ENCODE results near the gene TPCN1.
A peak's percentile ranks its signal among the peaks of the same experiment; 100 is the strongest.

Gene TPCN1

DNA sequence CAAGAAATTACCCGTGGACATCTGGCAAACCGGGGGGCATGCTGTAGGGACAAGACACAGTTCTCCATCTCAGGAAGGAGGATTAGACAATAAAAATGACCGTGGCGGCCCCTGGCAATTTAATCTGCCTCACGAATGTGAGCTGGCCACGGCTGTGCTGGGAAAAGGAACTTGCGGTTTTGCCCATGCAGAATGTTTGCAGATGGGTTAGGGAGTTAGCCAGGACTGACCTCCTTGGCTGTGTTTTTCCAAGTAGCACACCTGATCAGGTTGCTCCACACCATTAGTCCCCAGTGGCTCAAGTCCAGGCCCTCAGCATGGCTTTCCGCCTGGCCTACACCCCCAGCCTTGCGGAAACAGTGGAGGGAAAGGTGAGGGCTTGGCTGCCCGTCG lies 20.8 kb downstream of the TPCN1 start:
- peak; percentile 54 for DNase-seq (ENCODE audit: low read depth)

DNA sequence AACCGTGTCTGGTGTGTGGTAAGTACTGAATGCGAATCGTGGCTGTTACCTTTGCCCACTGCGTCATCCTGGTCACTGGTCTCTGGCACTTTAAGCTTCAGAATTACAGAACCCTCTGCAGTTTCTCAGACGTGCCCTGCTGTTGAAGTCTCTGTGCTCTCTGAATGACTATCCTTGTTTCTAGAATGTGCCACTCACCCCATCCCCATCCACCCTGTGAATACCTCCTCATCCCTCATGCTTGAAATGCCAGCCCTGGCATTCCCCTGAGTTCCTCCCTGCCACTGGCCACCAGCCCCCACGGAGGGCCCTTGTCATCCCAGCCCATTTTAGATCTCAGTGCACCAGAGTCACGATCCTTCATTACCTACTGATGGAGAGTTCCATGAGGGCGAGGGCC lies 21.3 kb downstream of the TPCN1 start:
- no peak for DNase-seq (ENCODE audit: low read depth)

DNA sequence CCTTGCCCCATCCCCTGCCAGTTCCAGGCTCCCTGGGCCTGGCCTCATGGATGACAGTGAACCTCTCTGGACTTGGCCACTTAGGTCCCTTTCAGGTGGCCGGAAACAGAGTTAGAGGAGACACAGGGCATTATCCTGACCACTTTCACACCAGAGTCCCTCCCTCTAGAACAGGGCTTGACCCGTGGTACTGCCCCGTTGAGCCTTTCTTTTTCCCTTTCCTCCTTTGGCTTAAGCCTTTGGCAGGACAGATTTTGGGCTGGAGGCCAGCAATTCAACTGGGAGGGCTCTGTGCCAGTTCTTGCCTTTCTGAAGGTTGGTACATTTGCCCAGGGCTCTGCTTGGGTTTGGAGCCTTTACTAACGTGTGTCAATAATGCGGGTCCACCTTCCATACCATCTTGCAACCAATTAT lies 22.8 kb downstream of the TPCN1 start:
- no peak for DNase-seq (ENCODE audit: low read depth)

DNA sequence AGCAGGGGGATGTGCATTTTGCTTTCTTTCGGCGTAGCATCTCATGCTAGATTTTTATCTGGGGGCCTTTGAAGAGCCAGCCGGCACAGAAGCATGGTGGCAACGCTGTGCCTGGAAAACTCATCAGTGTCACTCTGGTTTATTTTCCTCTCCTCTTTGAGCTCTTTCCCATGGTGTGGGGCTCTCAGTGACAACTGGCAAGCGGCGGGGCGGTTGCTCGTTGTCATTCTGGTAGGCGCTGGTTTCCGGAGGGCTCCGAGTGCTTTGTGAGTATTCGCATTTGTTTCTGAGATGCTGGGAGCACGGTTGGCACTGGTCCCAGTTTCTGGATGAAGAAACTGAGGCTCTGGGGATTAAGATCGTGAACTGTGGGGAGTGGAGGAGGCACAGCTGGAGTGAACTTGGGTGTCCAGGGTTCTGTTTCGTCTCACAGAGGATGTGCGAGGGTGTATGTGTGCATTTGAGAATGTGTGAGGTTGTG lies 23.3 kb downstream of the TPCN1 start:
- DNase-seq (ENCODE audit: low read depth): no peak

DNA sequence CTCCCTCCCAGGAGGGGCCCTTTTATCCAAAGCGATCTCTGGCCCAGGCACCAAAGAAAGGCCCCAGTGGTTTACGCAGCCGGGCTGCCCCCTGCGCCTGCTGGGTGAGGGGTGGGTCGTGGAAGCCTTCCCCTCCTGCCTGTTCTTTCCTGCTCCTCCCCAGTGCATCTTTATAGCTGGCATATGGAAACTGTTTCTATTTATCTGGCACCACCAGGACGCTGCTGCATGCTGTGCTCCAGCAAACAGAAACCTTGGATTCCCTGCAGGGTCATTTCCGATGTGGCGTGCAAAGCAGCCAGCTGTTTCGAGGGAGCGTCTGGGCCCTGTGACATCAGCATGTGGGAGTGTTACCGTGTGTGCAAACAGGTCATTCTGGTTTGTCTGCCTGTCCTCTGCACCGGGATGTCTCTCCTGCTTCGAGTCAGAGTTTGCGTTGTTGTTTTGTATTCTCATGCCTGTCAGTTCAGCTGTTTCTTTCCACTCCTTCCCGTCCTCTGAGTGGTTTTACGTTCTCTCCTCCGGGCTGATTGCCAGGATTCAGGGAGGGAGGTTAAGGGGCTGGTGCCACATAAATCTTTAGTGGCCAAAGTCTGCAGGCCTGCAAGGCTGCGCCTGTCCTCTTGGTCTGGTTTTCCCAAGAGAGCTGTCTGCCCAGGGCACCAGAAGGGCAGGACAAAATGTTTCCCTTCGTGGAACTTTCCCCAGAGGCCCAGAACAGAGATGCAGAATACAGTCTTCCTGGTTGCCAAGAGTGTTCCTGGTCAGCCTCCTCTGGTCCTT lies 24.6 kb downstream of the TPCN1 start:
- peak; percentile 87 for DNase-seq (ENCODE audit: low read depth)

DNA sequence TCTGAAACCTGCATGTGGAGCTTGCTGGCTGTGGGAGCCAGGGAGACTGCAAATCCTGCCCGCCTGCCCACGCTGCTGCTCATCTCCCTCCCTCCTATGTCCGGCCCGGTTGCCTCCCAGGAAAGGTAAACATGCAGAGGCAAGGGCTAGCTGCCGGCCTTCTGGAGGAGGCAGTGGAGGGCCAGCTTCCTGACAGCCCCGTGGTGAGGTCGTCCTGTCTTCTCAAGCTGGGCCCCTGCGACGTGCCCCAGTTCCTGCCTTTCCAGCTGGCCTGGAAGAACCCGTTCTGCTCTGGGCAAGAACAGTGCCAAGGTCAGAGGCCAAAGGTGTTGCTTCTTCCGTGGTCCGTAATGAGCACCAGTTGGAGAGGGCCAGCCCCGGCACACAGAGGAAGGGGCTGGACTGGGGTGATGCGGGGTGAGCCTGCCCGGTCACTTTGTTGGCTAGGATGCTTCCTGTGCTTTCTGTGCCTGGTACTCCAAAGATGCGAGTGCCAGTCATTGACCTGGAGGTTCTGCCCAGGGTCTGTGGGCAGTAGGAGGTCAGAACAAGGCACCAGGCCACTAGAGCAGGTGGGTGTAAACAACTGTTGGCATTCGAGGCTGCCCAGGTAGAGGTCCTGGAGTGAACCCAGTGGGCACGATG lies 25.3 kb downstream of the TPCN1 start:
- DNase-seq (ENCODE audit: low read depth): no peak

DNA sequence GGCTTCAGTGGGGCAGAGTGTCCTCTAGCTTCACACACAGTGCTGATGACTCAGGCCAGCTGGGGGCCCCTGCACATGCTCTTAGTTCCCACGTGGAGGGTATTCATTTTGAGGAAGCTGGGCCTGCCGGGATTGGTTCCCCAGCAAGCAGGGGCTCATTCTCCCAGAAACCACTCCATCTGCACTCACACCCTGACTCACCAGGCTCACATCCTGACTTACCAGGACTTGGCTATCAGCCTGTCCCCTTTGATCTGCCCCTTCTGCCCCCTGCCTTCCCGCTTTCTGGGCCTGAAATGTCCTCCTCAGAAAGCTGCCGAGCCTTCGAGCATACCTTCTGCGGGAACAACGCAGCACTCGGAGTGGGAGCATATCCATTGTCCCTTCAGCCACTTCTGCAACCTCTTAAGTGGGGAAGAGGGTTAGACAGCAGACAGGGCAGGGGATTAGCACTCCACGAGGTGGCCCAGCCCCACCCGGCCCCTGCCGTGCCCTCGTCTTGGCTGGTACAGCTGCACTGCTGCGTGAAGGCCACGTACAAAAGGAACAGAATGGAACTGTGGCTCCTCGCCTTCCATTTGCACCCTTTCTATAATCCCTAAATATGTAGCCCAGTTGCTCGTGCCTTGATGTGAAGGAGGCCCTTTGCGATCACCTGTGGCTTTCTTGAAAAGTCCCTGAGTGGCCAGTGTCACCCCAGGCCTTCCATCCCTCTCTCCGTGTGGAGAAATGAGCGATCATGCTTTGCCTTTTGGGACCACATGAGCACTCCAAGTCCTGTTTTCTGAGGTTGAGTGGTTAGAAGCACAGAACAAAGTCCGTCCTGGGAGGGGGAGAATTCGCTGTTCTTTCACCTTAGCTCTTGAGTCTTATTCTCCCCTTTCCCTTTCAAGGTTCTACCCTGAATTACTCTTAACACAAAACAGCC lies 26.1 kb downstream of the TPCN1 start:
- DNase-seq (ENCODE audit: low read depth): peak; percentile 56

DNA sequence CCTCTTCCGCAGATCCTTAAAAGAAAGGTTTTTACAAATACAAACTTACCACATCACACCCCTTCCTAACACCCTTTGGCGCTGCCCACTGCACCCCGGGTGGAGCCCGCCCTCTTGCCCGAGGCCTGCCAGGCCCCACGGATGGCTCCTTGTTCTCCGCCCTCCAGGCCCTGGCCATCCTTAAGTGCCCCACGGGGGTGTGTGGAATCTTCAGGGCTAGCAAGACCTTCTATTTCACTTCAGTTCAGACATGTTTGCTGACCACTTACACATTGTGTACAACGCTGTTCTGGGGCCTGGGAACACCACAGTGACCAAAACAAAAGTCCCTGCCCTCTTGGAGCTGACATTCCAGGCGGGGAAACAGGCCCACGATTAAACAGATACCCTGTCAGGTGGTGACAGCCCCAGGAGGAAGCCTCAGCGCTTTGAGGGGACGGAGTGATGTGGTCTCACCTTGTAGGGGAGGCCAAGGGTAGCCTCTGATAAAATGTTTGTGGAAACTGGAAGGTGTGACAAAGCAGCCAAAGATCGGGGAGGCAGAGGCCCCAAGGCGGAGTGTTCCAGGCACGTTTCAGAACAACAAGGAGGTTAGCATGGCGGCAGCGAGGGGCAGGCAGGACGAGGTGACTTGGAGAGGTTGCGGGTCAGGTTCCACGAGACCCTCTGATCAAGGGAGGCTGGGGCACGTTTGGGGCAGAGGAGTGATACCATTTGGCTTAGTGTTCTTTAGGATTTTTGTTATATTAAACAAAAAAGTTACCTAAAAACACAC lies 27.0 kb downstream of the TPCN1 start:
- DNase-seq (ENCODE audit: low read depth): no peak

DNA sequence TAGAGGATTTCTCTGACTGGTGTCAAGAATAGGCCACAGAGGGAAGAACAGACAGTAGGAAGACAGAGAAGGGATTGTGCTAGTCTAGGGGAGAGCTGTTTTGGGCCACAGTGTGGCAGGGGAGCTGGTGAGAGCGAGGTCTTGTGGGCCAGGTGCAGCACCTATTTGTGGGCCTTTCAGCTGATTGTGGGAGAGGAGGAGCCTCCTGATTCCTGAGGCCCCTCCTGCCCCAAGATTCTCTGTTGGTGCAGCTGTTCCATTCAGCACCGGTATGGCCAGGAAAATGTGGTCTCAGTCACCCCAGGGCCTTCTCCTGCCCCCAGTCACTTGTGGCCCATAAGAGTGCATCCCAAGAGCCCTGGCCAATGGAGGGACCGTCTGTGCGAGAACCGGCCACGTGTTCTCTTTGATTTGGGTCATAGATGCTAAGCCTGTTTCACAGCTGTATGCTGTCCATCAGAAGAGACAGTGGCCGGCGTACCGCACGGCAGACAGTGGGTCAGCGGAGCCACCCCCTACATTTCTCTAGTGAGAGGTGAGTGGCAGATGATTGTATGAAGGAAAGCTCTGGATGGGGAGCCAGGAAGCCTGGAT lies 27.7 kb downstream of the TPCN1 start:
- no peak for DNase-seq (ENCODE audit: low read depth)

DNA sequence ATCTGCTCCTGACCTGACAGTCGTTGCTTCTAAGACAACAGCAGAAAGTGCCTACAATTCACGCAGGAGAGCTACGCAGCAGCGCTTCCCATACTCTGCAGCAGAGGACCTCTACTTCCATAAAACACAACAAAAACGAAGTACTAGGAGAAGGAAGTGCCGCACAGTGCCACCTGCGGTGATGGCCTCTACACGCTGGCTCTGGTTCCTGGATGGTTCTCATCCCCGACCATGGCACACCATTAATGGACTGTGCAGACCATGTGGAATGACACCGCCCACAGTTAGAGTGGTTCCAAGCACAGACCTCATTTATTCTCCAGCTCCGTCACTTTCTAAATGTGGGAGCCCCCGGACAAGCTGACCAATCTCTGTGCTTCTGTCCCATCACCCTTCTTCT lies 28.3 kb downstream of the TPCN1 start:
- DNase-seq (ENCODE audit: low read depth): no peak

DNA sequence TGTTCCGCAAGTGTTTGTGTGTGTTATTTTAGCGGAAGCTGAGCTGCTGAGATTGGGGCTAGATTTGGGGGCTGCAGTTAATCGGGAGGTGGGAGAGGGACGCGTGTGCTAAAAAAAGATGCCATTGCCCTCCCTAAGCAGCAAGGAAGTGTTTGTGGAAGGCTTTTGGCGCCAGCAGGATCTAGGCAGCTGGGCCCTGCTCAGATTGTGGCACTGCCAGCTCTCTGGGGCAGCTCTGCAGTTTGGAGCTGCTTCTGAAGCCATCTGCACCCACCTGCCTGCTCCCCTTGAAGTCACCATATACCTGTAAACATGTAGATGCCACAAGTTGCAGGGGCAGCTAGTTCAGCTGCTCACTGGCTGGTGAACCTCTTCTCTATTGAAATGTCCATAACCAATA lies 28.8 kb downstream of the TPCN1 start:
- DNase-seq (ENCODE audit: low read depth): no peak

DNA sequence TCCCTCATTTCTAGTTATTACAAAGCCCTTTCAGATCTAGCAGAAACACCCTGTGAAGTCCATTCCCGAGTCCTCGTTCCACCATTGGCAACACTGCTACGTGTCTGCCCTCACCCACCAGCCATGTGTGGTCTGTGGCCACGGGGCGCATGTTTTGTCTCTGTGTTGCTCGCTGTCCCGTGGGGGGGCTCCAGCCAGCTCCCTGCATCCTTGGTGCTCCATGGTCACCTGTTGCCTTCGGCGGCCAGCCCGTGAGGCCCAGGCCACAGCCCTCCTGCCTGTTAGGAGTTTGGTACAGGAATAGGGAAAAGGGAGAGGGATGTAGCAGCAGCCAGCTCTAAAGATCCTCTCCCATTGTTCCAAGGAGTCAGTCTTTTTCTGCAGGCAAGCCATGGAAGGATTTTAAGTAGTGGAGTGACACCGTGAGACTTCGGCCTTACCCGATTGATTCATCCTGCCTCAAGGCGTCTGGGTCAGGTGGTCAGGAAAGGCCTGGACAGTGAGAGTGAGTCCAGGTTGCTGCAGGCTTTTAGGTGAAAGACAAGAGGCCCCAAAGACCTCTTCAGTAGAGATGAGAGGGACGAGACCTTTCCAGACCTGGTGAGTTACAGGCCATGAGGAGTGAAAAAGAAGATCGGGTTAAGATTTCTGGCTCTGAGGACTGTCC lies 30.3 kb downstream of the TPCN1 start:
- DNase-seq (ENCODE audit: low read depth): no peak

DNA sequence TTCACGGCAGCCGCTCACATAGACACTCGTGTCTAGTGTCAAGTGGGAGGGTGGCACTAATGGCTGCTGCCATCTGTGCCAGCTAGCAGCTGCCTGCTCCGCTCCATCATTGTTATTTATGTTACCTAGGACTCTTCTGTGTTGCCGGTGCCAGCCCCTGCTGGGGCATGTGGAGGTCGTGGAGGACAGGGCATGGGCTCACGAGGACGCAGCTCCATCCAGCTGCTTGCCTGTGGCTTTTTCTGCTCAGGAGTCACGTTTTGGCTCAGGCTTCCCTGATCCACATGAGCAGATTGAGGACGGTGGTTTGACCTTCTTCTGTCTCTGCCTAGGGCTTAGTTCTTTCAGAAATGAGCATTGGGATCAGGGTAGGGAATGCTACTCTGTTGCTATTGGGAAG lies 31.2 kb downstream of the TPCN1 start:
- DNase-seq (ENCODE audit: low read depth): no peak

DNA sequence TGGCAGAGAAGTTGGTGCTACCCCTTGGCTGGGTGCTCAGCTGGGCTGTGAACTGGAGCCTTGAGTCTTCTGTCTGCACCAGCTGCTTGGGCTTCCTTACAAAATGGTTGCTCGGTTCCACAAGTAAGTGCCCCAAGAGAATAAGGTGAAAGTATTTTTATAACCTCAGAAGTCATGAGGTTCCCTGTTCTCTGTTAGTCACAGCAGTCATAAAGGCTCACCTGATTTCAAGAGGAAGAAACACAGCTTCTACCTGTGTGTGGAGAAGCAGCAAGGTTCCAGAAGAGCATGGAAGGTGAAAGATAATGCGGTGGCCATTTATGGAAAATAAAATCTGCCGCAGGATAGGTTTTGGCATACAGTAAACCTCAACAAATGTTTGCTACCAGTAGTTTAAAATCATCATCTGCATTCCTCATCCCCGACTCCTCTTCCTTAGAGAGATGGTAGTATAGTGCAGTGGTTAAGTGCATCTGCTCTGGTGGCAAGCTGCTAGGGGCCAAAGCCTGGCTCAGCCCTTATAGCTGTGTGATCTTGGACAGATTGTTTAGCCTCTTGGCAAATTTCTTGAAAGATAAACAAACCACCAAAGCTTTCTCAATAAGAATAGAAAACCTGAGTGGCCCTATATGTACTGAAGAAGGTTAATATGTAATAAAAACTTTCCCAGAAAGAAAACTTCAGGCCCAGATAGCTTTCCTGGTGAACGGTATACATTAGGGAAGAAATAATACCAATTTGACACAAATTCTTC lies 32.4 kb downstream of the TPCN1 start:
- no peak for DNase-seq (ENCODE audit: low read depth)

DNA sequence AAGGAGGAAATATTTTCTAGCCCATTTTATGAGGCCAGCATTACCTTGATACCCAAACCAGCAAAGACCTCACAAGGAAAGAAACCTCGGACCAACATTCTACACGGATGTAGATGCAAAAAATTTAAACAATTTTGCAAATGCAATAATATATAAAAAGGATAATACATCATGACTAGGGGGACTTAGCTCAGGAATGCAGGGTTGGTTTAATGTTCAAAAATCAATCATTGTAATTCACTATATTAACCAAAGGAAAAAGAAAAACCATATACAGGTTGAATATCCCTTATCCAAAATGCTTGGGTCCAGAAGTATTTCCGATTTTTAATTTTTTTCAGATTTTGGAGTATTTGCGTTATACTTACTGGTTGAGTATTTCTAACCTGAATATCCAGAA lies 33.0 kb downstream of the TPCN1 start:
- DNase-seq (ENCODE audit: low read depth): no peak

DNA sequence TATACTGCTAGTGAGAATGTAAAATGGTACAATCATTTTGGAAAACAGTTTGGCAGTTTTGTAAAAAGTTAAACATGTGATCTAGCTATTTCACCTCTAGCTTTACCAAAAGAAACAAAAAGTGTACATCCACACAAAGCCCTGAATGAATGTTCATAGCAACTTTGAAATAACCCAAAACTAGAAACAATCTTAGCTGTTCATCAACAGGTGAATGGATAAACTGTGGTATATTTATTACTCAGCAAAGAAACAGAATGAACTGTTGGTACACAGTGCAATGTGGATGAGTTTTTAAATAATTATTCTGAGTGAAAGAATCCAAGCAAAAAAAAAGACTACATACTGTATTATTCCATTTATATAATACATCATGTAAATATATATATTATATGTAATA lies 36.3 kb downstream of the TPCN1 start:
- no peak for DNase-seq (ENCODE audit: low read depth)

DNA sequence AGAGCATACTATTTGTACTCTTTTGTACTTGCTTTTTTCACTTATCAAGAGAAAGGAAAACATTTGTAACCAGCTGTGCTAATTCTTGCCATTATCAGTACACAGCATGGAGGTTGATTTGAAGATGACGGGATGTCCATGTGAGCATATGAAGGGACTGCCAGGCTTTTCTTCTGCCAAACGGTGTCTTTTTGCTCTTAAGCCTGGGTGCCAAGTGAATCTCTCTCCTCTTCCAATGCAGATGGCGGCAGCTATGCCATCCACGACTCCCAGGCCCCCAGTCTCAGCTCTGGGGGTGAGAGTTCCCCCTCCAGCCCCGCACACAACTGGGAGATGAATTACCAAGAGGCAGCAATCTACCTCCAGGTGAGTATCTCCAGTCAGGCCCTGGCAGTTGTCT lies 38.9 kb downstream of the TPCN1 start:
- DNase-seq (ENCODE audit: low read depth): no peak

DNA sequence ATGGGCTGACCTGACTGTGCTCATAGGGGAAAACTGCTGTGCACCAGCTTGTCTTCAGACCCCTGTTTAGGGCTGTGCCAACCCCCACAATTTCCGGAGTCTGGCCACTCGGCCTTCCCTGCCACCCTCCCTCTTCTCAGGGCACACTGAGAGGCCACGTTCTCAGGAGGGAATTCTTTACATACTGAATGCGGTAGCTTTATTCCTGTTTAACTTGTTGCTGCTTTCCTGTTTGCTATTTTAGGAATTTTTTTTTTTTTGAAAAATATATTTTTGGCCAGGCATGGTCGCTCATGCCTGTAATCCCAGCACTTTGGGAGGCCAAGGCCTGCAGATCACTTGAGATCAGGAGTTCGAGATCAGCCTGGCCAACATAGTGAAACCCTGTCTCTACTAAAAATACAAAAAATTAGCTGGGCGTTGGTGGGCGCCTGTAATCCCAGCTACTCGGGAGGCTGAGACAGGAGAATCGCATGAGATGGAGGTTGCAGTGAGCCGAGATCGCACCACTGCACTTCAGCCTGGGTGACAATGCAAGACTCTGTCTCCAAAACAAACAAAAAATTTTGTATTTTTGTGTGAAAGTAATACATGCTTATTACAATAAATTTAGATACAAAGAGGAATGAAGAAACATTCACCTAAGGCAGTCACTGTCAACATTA lies 39.5 kb downstream of the TPCN1 start:
- no peak for DNase-seq (ENCODE audit: low read depth)

DNA sequence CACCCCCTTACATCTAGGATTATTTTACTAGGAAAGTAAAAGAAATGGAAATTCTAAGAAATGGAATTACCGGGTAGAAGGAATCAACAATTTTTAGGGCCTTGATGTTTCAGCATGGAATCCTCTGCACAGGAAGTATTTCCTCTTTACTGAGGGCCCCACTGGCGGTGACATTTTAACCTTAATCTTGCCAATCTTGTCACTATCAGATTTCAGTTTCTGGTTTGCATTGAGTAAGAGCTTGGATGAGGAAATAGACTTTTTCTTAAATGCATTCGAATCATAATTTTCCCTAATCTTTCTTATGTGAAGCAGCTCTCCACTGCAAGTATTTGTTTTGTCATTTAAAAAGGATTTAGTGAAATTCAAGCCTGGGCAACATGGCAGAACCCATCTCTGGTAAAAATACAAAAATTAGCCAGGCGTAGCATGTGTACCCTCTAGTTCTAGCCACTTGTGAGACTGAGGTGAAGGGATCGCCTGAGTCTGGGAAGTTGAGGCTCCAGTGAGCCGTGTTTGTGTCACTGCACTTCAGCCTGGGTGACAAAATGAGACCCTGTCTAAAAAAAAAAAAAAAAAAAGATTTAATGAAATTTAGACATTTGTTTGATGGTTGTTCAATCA lies 40.7 kb downstream of the TPCN1 start:
- peak; percentile 73 for DNase-seq (ENCODE audit: low read depth)

All from iris pigment epithelial cell (primary cell).